A549 (cell line): ENCODE measurements around the gene UIMC1. TPM values are rescaled to one million over a fixed set of nuclear protein-coding genes. Genes with fewer than 3 reads are reported as not detected.
"Not testable (repeated sequence)": the region's sequence is repeated elsewhere in the genome, so short reads cannot be mapped to it uniquely, and the experiment has no call there.

Experiments
- ATAC-seq, 2 experiments: fragments of 200-7000 bp in 1 of 2; fragments of >200 bp in 1 of 2; cut with Nextera tagmentation in 1 of 2; cut with Tn5 transposase in 1 of 2; 3 replicates each; pipeline versions ENCODE4 v1.8.0 to v1.9.1; 2018 to 2020; ENCODE audit warnings: mild to moderate bottlenecking in 1 of 2, moderate library complexity in 1 of 2
- CTCF ChIA-PET: fragments of 300-600 bp; sonication (Branson Sonifier 250); formaldehyde crosslinking; extraction: SDS; loops from one replicate; lab custom pipeline; 2021; ENCODE audit warnings: antibody characterized with exemption, inconsistent platforms; lab: Yijun Ruan, JAX
- POLR2A ChIA-PET: fragments of 350-600 bp; formaldehyde crosslinking; extraction: SDS; loops from one replicate; lab custom pipeline; 2021; ENCODE audit warnings: antibody characterized with exemption, inconsistent platforms; lab: Yijun Ruan, JAX
- DNase-seq, 2 experiments: peaks; one replicate each; pipeline versions ENCODE4 v3.0.0 to v3.0.0-alpha.2; 2011 to 2016; ENCODE audit warnings: low read depth in 1 of 2, low spot score in 1 of 2
- FAIRE-seq: peaks from 2 replicates; lab custom pipeline; 2011; peaks lifted over from hg19 to GRCh38; lab: Jason Lieb, UNC
- H3K27ac ChIP-seq, 2 experiments: fragments of >200 bp; sonication (Bioruptor Twin); formaldehyde crosslinking; 3 replicates each; pipeline ENCODE4 v1.5.1; 2016 to 2017
- H3K4me1 ChIP-seq: fragments of >200 bp; sonication (Bioruptor Twin); formaldehyde crosslinking; 3 replicates; pipeline ENCODE4 v1.6.1; 2016
- H3K4me2 ChIP-seq: fragments of >200 bp; sonication (Bioruptor Twin); formaldehyde crosslinking; 3 replicates; pipeline ENCODE4 v1.6.1; 2016
- H3K4me3 ChIP-seq: fragments of >200 bp; sonication (Bioruptor Twin); formaldehyde crosslinking; 3 replicates; pipeline ENCODE4 v1.5.1; 2016
- H3K9me3 ChIP-seq: fragments of >200 bp; sonication (Bioruptor Twin); formaldehyde crosslinking; 3 replicates; pipeline ENCODE4 v1.6.1; 2016
- CHD2 ChIP-seq: fragments of 150-350 bp; IDR thresholded peaks from 2 replicates; pipeline ENCODE4 v1.6.1; 2014; ENCODE audit warnings: low read length; ENCODE audit not compliant: partially characterized antibody
- EP300 ChIP-seq, 2 experiments: fragments of >200 bp; sonication (Bioruptor Twin); formaldehyde crosslinking; IDR thresholded peaks; 2 replicates in 1 of 2; 3 replicates in 1 of 2; pipeline ENCODE4 v1.6.1; 2016 to 2017
- FOSB ChIP-seq: fragments of 250-450 bp; sonication (Bioruptor Pico); IDR thresholded peaks from 2 replicates; pipeline ENCODE4 v1.5.0; 2020; ENCODE audit warnings: mild to moderate bottlenecking, moderate library complexity
- FOXS1 ChIP-seq: fragments of 250-450 bp; sonication (Bioruptor Pico); IDR thresholded peaks from 2 replicates; pipeline ENCODE4 v1.5.0; 2020; ENCODE audit warnings: mild to moderate bottlenecking, moderate library complexity
- HDAC2 ChIP-seq: fragments of 200-600 bp; sonication (generic); IDR thresholded peaks from 2 replicates; pipeline ENCODE4 v1.6.1; 2016
- HEYL ChIP-seq: fragments of 250-450 bp; sonication (Bioruptor Pico); IDR thresholded peaks from 2 replicates; pipeline ENCODE4 v1.8.0; 2021; ENCODE audit warnings: mild to moderate bottlenecking, moderate library complexity
- HOXA7 ChIP-seq: fragments of 250-450 bp; sonication (Bioruptor Pico); IDR thresholded peaks from 2 replicates; pipeline ENCODE4 v1.5.0; 2020; ENCODE audit warnings: mild to moderate bottlenecking, moderate library complexity
- HOXB13 ChIP-seq: fragments of 250-450 bp; sonication (Bioruptor Pico); IDR thresholded peaks from 2 replicates; pipeline ENCODE4 v1.5.0; 2020; ENCODE audit warnings: low read depth, mild to moderate bottlenecking, moderate library complexity
- HOXB5 ChIP-seq: fragments of 250-450 bp; sonication (Bioruptor Pico); IDR thresholded peaks from 2 replicates; pipeline ENCODE4 v1.5.0; 2020; ENCODE audit warnings: mild to moderate bottlenecking, moderate library complexity
- JUN ChIP-seq, 2 experiments: fragments of >200 bp; sonication (Bioruptor Twin); formaldehyde crosslinking; IDR thresholded peaks; 2 replicates in 1 of 2; 3 replicates in 1 of 2; pipeline ENCODE4 v1.6.1; 2016 to 2017
- KDM1A ChIP-seq: fragments of 200-600 bp; sonication (generic); IDR thresholded peaks from 2 replicates; pipeline ENCODE4 v1.6.1; 2016; ENCODE audit warnings: low read depth, mild to moderate bottlenecking
- MAFK ChIP-seq: fragments of 450-650 bp; IDR thresholded peaks from 2 replicates; pipeline ENCODE4 v1.6.1; 2014; ENCODE audit not compliant: partially characterized antibody
- MAZ ChIP-seq: fragments of 150-350 bp; IDR thresholded peaks from 2 replicates; pipeline ENCODE4 v1.6.1; 2014; ENCODE audit warnings: antibody characterized with exemption, low read depth, low read length, borderline replicate concordance
- POLR2AphosphoS2 ChIP-seq: conservative IDR thresholded peaks from 2 replicates; pipeline ENCODE4 v1.6.1; 2012; ENCODE audit warnings: low read length, improper control_type of control experiment, inconsistent platforms
- RAD21 ChIP-seq, 2 experiments: fragments of >200 bp in 1 of 2; sonication (Bioruptor Twin) in 1 of 2; formaldehyde crosslinking in 1 of 2; IDR thresholded peaks in 1 of 2; conservative IDR thresholded peaks in 1 of 2; 2 replicates in 1 of 2; 3 replicates in 1 of 2; pipeline ENCODE4 v1.6.1; 2012 to 2018; ENCODE audit warnings: inconsistent platforms in 1 of 2
- REST ChIP-seq: fragments of 200-600 bp; sonication (generic); IDR thresholded peaks from 2 replicates; pipeline ENCODE4 v1.6.1; 2016; ENCODE audit warnings: antibody characterized with exemption, mild to moderate bottlenecking, moderate library complexity
- RFX5 ChIP-seq: fragments of 450-650 bp; IDR thresholded peaks from 2 replicates; pipeline ENCODE4 v1.7.1; 2014; ENCODE audit warnings: antibody characterized with exemption, mild to moderate bottlenecking, moderate library complexity
- RNF2 ChIP-seq: fragments of 200-600 bp; sonication (generic); IDR thresholded peaks from 2 replicates; pipeline ENCODE4 v1.6.1; 2016; ENCODE audit warnings: low read depth, mild to moderate bottlenecking, antibody characterized with exemption, moderate library complexity, borderline replicate concordance
- SMC3 ChIP-seq: fragments of >200 bp; sonication (Bioruptor Twin); formaldehyde crosslinking; IDR thresholded peaks from 3 replicates; pipeline ENCODE4 v1.6.1; 2018; ENCODE audit warnings: inconsistent platforms
- ZC3H11A ChIP-seq: fragments of 450-650 bp; IDR thresholded peaks from 2 replicates; pipeline ENCODE4 v1.6.1; 2014; ENCODE audit warnings: antibody characterized with exemption, mild to moderate bottlenecking
- ZFP36 ChIP-seq: fragments of 450-650 bp; IDR thresholded peaks from 2 replicates; pipeline ENCODE4 v1.6.1; 2014; ENCODE audit warnings: borderline replicate concordance; ENCODE audit not compliant: partially characterized antibody
- ZNF302 ChIP-seq: fragments of 250-450 bp; sonication (Bioruptor Pico); IDR thresholded peaks from 2 replicates; pipeline ENCODE4 v1.9.0; 2021; ENCODE audit warnings: inconsistent platforms, mild to moderate bottlenecking, moderate library complexity
- ZSCAN20 ChIP-seq: fragments of 250-450 bp; sonication (Bioruptor Pico); IDR thresholded peaks from 2 replicates; pipeline ENCODE4 v1.8.0; 2022; ENCODE audit warnings: mild to moderate bottlenecking, moderate library complexity
- WGBS: methylation state at CpG from one replicate; pipeline ENCODE4 v1.1.6; 2017; ENCODE audit errors: missing lambda C conversion rate; 5-methylcytosine and 5-hydroxymethylcytosine counted together
- polyA plus RNA-seq, 4 experiments: library from polyadenylated mRNA; depleted of rRNA in 3 of 4; stranded (reverse); fragments of >200 nt; fragmentation: RNase III in 1 of 4; extraction: RNeasy Plus Mini Kit Qiagen cat#74134 plus additional on column Dnase treatment in 1 of 4; gene quantifications; 2 replicates in 3 of 4; 3 replicates in 1 of 4; pipeline ENCODE4 v1.2.3, GENCODE V29; 2011 to 2017

Gene UIMC1
- polyA plus RNA-seq, 2 of the 4 experiments (the other 2 are of a cell fraction) = 47.8 to 52.5 TPM

GRCh38 chr5:177049285-177049684 is 42.7 kb upstream of the UIMC1 start:
- ATAC-seq (peak in 1 of 2 experiments; percentile 44; a peak in 1 of 6 replicates), FAIRE-seq (no peak), DNase-seq (peak in 1 of 2 experiments; percentile 29)
- Histone ChIP-seq H3K4me2 (no peak overlapping the region), H3K4me1 (no peaks in the 10 kb centered on the region), H3K27ac (no peak overlapping the region), H3K4me3 (no peak overlapping the region), H3K9me3 (no peaks in the 10 kb centered on the region)
- no peak for TF ChIP-seq FOXS1 (CRISPR knock-in tag)
- CTCF ChIA-PET = interaction anchor here (1.0 to 2.2 kb wide), 3 partner anchors 9 to 388 kb away, joined by 3 to 9 read pairs (median 5); no protein-coding TSS in a partner anchor
- POLR2A ChIA-PET = no interaction called here
- 96% methylated on average over 5 of the region's 5 CpGs for WGBS

GRCh38 chr5:177048531-177048930 is 42.0 kb upstream of the UIMC1 start:
- H3K4me2 ChIP-seq, H3K4me3 ChIP-seq, H3K9me3 ChIP-seq, FAIRE-seq, CTCF ChIA-PET, DNase-seq, H3K4me1 ChIP-seq, H3K27ac ChIP-seq, ATAC-seq: not testable (repeated sequence)
- POLR2A ChIA-PET = interaction anchor here (0.6 kb wide), 1 partner anchor 42 kb away, joined by 4 read pairs; the partner anchor contains the start of gene UIMC1
- 94% methylated on average over 7 of the region's 7 CpGs for WGBS

- CTCF ChIA-PET = interaction anchor here (1.9 to 4.6 kb wide), 2 partner anchors 26 kb away, joined by 8 to 21 read pairs; no protein-coding TSS in a partner anchor
- Histone ChIP-seq H3K9me3 (no peaks in the 10 kb centered on the region), H3K4me1 (no peaks in the 10 kb centered on the region), H3K4me2 (no peak overlapping the region), H3K27ac (no peak overlapping the region), H3K4me3 (no peak overlapping the region)
- no peak for ATAC-seq
- no peak for FAIRE-seq
- no peak for DNase-seq
- no peak for TF ChIP-seq MAZ
- TF ChIP-seq POLR2AphosphoS2 = no peak
- TF ChIP-seq RFX5 = no peak
- TF ChIP-seq ZC3H11A = no peak
- TF ChIP-seq SMC3 = no peak
- TF ChIP-seq HOXA7 (CRISPR knock-in tag) = no peak
- no peak for TF ChIP-seq ZSCAN20 (CRISPR knock-in tag)
- no peak for TF ChIP-seq EP300 (IDR thresholded peaks at IDR 0.05)
- TF ChIP-seq HDAC2 = no peak
- TF ChIP-seq KDM1A = no peak
- no peak for TF ChIP-seq RNF2
- TF ChIP-seq HOXB5 (CRISPR knock-in tag) = no peak
- TF ChIP-seq ZNF302 (CRISPR knock-in tag) = no peak
- no peak for TF ChIP-seq CHD2
- no peak for TF ChIP-seq MAFK
- no peak for TF ChIP-seq FOSB
- no peak for TF ChIP-seq HEYL (CRISPR knock-in tag)
- no peak for TF ChIP-seq ZFP36
- no peak for TF ChIP-seq JUN (IDR thresholded peaks at IDR 0.05)
- WGBS = 90% methylated on average over 4 of the region's 4 CpGs
- POLR2A ChIA-PET = no interaction called here
Measured at GRCh38 chr5:177045631-177046030, 39.1 kb upstream of the UIMC1 start.

- no peak for DNase-seq
- CTCF ChIA-PET = interaction anchor here (1.0 to 4.6 kb wide), 3 partner anchors 11 to 43 kb away, joined by 3 to 21 read pairs (median 4); no protein-coding TSS in a partner anchor
- Histone ChIP-seq H3K4me2 (no peak overlapping the region), H3K4me1 (no peaks in the 10 kb centered on the region)
- WGBS = 96% methylated on average over 1 of the region's 1 CpG
- no peak for ATAC-seq
- TF ChIP-seq ZNF302 (CRISPR knock-in tag) (no peak), HOXB13 (CRISPR knock-in tag) (no peak), HOXA7 (CRISPR knock-in tag) (no peak), RAD21 (conservative IDR thresholded peaks at IDR 0.05 in 1 of 2, IDR thresholded peaks at IDR 0.05 in 1 of 2) (no peak), ZSCAN20 (CRISPR knock-in tag) (no peak), REST (no peak)
- TF ChIP-seq, all 56 proteins: peak for 0
- POLR2A ChIA-PET = no interaction called here
- no peaks in the 10 kb centered on the region for H3K9me3 ChIP-seq
- no peak overlapping the region for H3K27ac ChIP-seq
- no peak overlapping the region for H3K4me3 ChIP-seq
- FAIRE-seq = no peak
Measured at GRCh38 chr5:177044641-177045040, 38.1 kb upstream of the UIMC1 start.
